Keratinocyte (primary cell): Measurements from ENCODE around the gene MRPL44. TPM values are rescaled to one million over a fixed set of nuclear protein-coding genes. Genes with fewer than 3 reads are reported as not detected.

ENCODE experiments used
- DNase-seq: peaks from one replicate; pipeline ENCODE4 v3.0.0-alpha.2; 2011; ENCODE audit warnings: low read depth, missing footprints, low spot score
- FAIRE-seq: peaks from 2 replicates; lab custom pipeline; 2011; peaks lifted over from hg19 to GRCh38; lab: Jason Lieb, UNC
- H2AFZ ChIP-seq: 2 replicates; pipeline ENCODE4 v1.6.0; 2012; ENCODE audit warnings: low read length, control low read depth, inconsistent platforms; ENCODE audit not compliant: control insufficient read depth
- H3K27ac ChIP-seq: 2 replicates; pipeline ENCODE4 v1.5.1; 2011; ENCODE audit warnings: low read length; ENCODE audit not compliant: control insufficient read depth, insufficient read depth
- H3K27me3 ChIP-seq: 3 replicates; pipeline ENCODE4 v1.6.0; 2011; ENCODE audit warnings: low read length; ENCODE audit not compliant: control insufficient read depth, insufficient read depth; ENCODE audit errors: extremely low read depth
- H3K36me3 ChIP-seq, 2 experiments: 2 replicates in 1 of 2; 3 replicates in 1 of 2; pipeline ENCODE4 v1.5.1; 2011; ENCODE audit warnings: low read length in 2 of 2, mild to moderate bottlenecking in 1 of 2; ENCODE audit not compliant: control insufficient read depth in 2 of 2, insufficient read depth in 2 of 2; ENCODE audit errors: extremely low read depth in 1 of 2
- H3K4me1 ChIP-seq: 3 replicates; pipeline ENCODE4 v1.5.1; 2011; ENCODE audit warnings: low read length; ENCODE audit not compliant: control insufficient read depth, insufficient read depth; ENCODE audit errors: extremely low read depth
- H3K4me2 ChIP-seq: 3 replicates; pipeline ENCODE4 v1.6.0; 2011; ENCODE audit warnings: low read depth, low read length; ENCODE audit not compliant: control insufficient read depth, insufficient read depth; ENCODE audit errors: extremely low read depth
- H3K4me3 ChIP-seq, 3 experiments: fragments of 200-600 bp in 1 of 3; sonication (generic) in 1 of 3; 2 replicates in 2 of 3; 3 replicates in 1 of 3; pipeline ENCODE4 v1.5.1; 2011 to 2016; ENCODE audit warnings: low read length in 3 of 3, mild to moderate bottlenecking in 3 of 3, control low read depth in 2 of 3, inconsistent platforms in 1 of 3, low read depth in 1 of 3, mixed read lengths in 1 of 3, mixed run types in 1 of 3, moderate library complexity in 1 of 3; ENCODE audit not compliant: control insufficient read depth in 2 of 3, insufficient read depth in 2 of 3; ENCODE audit errors: extremely low read depth in 1 of 3
- H3K79me2 ChIP-seq: 2 replicates; pipeline ENCODE4 v1.6.0; 2012; ENCODE audit warnings: low read length; ENCODE audit not compliant: control insufficient read depth, insufficient read depth
- H3K9ac ChIP-seq: 3 replicates; pipeline ENCODE4 v1.6.0; 2011; ENCODE audit warnings: low read length; ENCODE audit not compliant: control insufficient read depth, insufficient read depth; ENCODE audit errors: extremely low read depth
- H3K9me1 ChIP-seq: 3 replicates; pipeline ENCODE4 v1.6.0; 2011; ENCODE audit warnings: low read length; ENCODE audit not compliant: control insufficient read depth, insufficient read depth; ENCODE audit errors: extremely low read depth
- H3K9me3 ChIP-seq: 2 replicates; pipeline ENCODE4 v1.5.1; 2012; ENCODE audit warnings: low read depth, low read length; ENCODE audit not compliant: control insufficient read depth
- H4K20me1 ChIP-seq: 3 replicates; pipeline ENCODE4 v1.6.0; 2011; ENCODE audit warnings: low read length; ENCODE audit not compliant: control insufficient read depth, insufficient read depth; ENCODE audit errors: extremely low read depth
- EZH2 ChIP-seq: IDR thresholded peaks from one replicate; pipeline ENCODE4 v1.6.1; 2012; ENCODE audit warnings: inconsistent platforms, mild to moderate bottlenecking, low read length, moderate library complexity
- dilution Hi-C: fragments of 300-500 bp; cut with MboI; formaldehyde crosslinking; loops from one replicate; pipeline ENCODE4 v1.7.0; 2020; ENCODE audit warnings: low sequenced_read_pairs; ENCODE audit not compliant: extremely low pct_ligation_motif_present
- polyA plus RNA-seq, 5 experiments: library from polyadenylated mRNA; depleted of rRNA in 3 of 5; stranded (reverse) in 3 of 5; stranded (forward) in 1 of 5; unstranded in 1 of 5; fragments of >200 nt; gene quantifications; 1 replicate in 1 of 5; 2 replicates in 3 of 5; 3 replicates in 1 of 5; pipeline versions ENCODE4 v1.2.1 to v1.2.3, GENCODE V29; 2011 to 2012; ENCODE audit warnings: missing spikeins in 2 of 5, low read depth in 1 of 5, low replicate concordance in 1 of 5
- TF ChIP-seq, protein P1 (sequence below), 3 experiments: IDR thresholded peaks in 1 of 3; conservative IDR thresholded peaks in 1 of 3; optimal IDR thresholded peaks in 1 of 3; 2 replicates in 2 of 3; 3 replicates in 1 of 3; pipeline versions ENCODE3 to v1.5.1; 2011; ENCODE audit warnings: low read length in 3 of 3, mild to moderate bottlenecking in 3 of 3, moderate library complexity in 2 of 3, control low read depth in 1 of 3, inconsistent platforms in 1 of 3; ENCODE audit not compliant: insufficient read depth in 2 of 3; ENCODE audit errors: extremely low read depth in 1 of 3

MRPL44 gene
- polyA plus RNA-seq, 1 donor (not counting 4 experiments of a cell fraction or from before 2014, with no cell fraction given), result 27.1 TPM

- FAIRE-seq, result no peak
- no peaks in the 10 kb centered on the region for H3K27me3 ChIP-seq
- no peak overlapping the region for H3K4me2 ChIP-seq
- no peak overlapping the region for H2AFZ ChIP-seq
- DNase-seq, result no peak
- no peak overlapping the region for H3K4me3 ChIP-seq
- no peak overlapping the region for H3K9ac ChIP-seq
- no peaks in the 10 kb centered on the region for H3K9me3 ChIP-seq
- TF ChIP-seq, protein P1, sequence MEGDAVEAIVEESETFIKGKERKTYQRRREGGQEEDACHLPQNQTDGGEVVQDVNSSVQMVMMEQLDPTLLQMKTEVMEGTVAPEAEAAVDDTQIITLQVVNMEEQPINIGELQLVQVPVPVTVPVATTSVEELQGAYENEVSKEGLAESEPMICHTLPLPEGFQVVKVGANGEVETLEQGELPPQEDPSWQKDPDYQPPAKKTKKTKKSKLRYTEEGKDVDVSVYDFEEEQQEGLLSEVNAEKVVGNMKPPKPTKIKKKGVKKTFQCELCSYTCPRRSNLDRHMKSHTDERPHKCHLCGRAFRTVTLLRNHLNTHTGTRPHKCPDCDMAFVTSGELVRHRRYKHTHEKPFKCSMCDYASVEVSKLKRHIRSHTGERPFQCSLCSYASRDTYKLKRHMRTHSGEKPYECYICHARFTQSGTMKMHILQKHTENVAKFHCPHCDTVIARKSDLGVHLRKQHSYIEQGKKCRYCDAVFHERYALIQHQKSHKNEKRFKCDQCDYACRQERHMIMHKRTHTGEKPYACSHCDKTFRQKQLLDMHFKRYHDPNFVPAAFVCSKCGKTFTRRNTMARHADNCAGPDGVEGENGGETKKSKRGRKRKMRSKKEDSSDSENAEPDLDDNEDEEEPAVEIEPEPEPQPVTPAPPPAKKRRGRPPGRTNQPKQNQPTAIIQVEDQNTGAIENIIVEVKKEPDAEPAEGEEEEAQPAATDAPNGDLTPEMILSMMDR (optimal IDR thresholded peaks at IDR 0.05 in 1 of 3, IDR thresholded peaks at IDR 0.05 in 1 of 3, conservative IDR thresholded peaks at IDR 0.05 in 1 of 3; ENCODE audit: extremely low read depth in 1 of 3, insufficient read depth in 2 of 3, low read length in 3 of 3), result no peak
- TF ChIP-seq EZH2, result no peak
- H3K36me3 ChIP-seq, result peaks cover 29 to 49% of the 10 kb centered on the region in 2 experiments
- H3K9me1 ChIP-seq, result no peaks in the 10 kb centered on the region
- H3K27ac ChIP-seq, result no peak overlapping the region
- peaks cover 2% of the 10 kb centered on the region for H4K20me1 ChIP-seq
- peaks cover 41% of the 10 kb centered on the region for H3K79me2 ChIP-seq
- peaks cover 3% of the 10 kb centered on the region for H3K4me1 ChIP-seq
- dilution Hi-C loops, result no loop called here
Observed at GRCh38 chr2:224004105-224004695, 46.9 kb downstream of the MRPL44 start.

DNA sequence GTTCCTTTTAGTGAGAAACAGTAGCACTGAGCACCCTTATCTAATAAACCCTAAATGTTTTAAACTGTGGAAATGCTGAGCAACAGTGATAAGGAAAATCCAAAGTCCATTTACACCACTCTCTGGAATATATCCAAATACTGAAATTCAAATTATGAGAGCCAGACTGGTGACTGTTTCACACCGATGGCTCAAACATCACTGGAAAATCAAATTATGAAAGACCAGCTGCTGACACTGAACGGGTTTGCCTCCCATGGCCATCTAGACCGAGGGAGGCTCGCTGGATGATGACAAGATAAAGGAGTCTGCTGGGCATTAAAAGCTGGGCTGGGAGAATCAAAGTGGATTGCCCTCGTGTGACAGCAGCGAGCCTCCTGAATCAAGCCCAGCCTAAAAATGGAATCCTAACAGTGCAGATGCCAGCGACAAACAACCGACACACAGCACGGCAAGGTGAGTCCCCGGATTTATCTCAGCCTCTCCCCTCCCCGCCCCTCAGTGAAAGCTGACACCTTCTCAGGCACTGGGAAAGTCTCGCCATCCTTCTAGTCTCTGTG lies 51.5 kb downstream of the MRPL44 start:
- peaks cover 69% of the 10 kb centered on the region for H3K79me2 ChIP-seq
- peaks cover 17% of the 10 kb centered on the region for H3K4me1 ChIP-seq
- peaks cover 5% of the 10 kb centered on the region for H3K9me1 ChIP-seq
- H3K9me3 ChIP-seq, result no peaks in the 10 kb centered on the region
- H2AFZ ChIP-seq, result no peak overlapping the region
- DNase-seq (no peak), FAIRE-seq (peak; percentile 20)
- no peak overlapping the region for H3K27ac ChIP-seq
- peaks cover 13 to 25% of the 10 kb centered on the region in 2 experiments for H3K36me3 ChIP-seq
- no peak overlapping the region for H3K4me2 ChIP-seq
- H3K4me3 ChIP-seq, result no peak overlapping the region
- peaks cover 1% of the 10 kb centered on the region for H4K20me1 ChIP-seq
- H3K27me3 ChIP-seq, result no peaks in the 10 kb centered on the region
- dilution Hi-C loops, result no loop called here
- no peak overlapping the region for H3K9ac ChIP-seq
- TF ChIP-seq, protein P1 (optimal IDR thresholded peaks at IDR 0.05 in 1 of 3, IDR thresholded peaks at IDR 0.05 in 1 of 3, conservative IDR thresholded peaks at IDR 0.05 in 1 of 3; ENCODE audit: extremely low read depth in 1 of 3, insufficient read depth in 2 of 3, low read length in 3 of 3), result no peak
- no peak for TF ChIP-seq EZH2
